Coronary artery (tissue), 2 donors: ENCODE results near the gene VAT1L.
A peak's percentile ranks its signal among the peaks of the same experiment; 100 is the strongest.
"Not testable (repeated sequence)": the region's sequence is repeated elsewhere in the genome, so short reads cannot be mapped to it uniquely, and the experiment has no call there.

Experiments
- DNase-seq: peaks from one replicate; pipeline ENCODE4 v3.0.0-alpha.2; 2017; ENCODE audit warnings: low spot score
- H3K27ac ChIP-seq, 2 donors: fragments of 200-600 bp; sonication (generic); one replicate each; pipeline ENCODE4 v1.5.1; 2016 to 2019
- H3K4me3 ChIP-seq: fragments of 200-600 bp; sonication (generic); 2 replicates; pipeline ENCODE4 v1.5.1; 2016; ENCODE audit warnings: mild to moderate bottlenecking, moderate library complexity
- CTCF ChIP-seq: fragments of 200-600 bp; sonication (generic); IDR thresholded peaks from one replicate; pipeline ENCODE4 v1.5.1; 2019; ENCODE audit warnings: antibody characterized with exemption

Gene VAT1L

GRCh38 chr16:77985111-77985510 is 196.7 kb downstream of the VAT1L start:
- H3K27ac ChIP-seq = no peak overlapping the region
- TF ChIP-seq CTCF = no peak
- no peak overlapping the region for H3K4me3 ChIP-seq
- no peak for DNase-seq

- TF ChIP-seq CTCF = no peak
- DNase-seq = no peak
- Histone ChIP-seq H3K4me3 (no peak overlapping the region), H3K27ac (no peak overlapping the region)
Observed at GRCh38 chr16:77986011-77986740, 197.8 kb downstream of the VAT1L start.

- Histone ChIP-seq H3K4me3 (no peak overlapping the region), H3K27ac (peak overlapping the region in 1 of 2 donors; percentile 59)
- no peak for TF ChIP-seq CTCF
- DNase-seq = no peak
Observed at GRCh38 chr16:77987810-77988209, 199.4 kb downstream of the VAT1L start.

GRCh38 chr16:77989846-77990245 is 201.5 kb downstream of the VAT1L start:
- TF ChIP-seq CTCF = no peak
- Histone ChIP-seq H3K27ac (no peak overlapping the region), H3K4me3 (no peak overlapping the region)
- no peak for DNase-seq

- no peak for TF ChIP-seq CTCF
- no peak overlapping the region for H3K27ac ChIP-seq
Observed at GRCh38 chr16:77991701-77992100, 203.3 kb downstream of the VAT1L start.

GRCh38 chr16:77992381-77992780 is 204.0 kb downstream of the VAT1L start:
- DNase-seq, H3K4me3 ChIP-seq, H3K27ac ChIP-seq: not testable (repeated sequence)

More at GRCh38 chr16:77991701-77992100, 203.3 kb downstream of the VAT1L start:
- no peak overlapping the region for H3K4me3 ChIP-seq
- DNase-seq = no peak

- H3K27ac ChIP-seq = peak overlapping the region; percentile 69 to 87
- no peak for DNase-seq
- TF ChIP-seq CTCF = no peak
- peak overlapping the region; percentile 47 for H3K4me3 ChIP-seq
Observed at GRCh38 chr16:77993111-77993985, 205.0 kb downstream of the VAT1L start.
